Fibroblast of lung (primary cell): ENCODE measurements around the gene TBC1D17. TPM values are rescaled to one million over a fixed set of nuclear protein-coding genes. Genes with fewer than 3 reads are reported as not detected.

Source experiments
- DNase-seq, 2 donors: peaks; one replicate each; pipeline versions ENCODE4 v3.0.0 to v3.0.0-alpha.2; 2010; ENCODE audit warnings: low read depth in 2 of 2
- H2AFZ ChIP-seq: 2 replicates; pipeline ENCODE4 v1.5.1; 2012; ENCODE audit warnings: low read length, control low read depth, inconsistent platforms
- H3K27ac ChIP-seq: 2 replicates; pipeline ENCODE4 v1.5.1; 2011; ENCODE audit warnings: low read length, control low read depth; ENCODE audit not compliant: insufficient read depth
- H3K27me3 ChIP-seq: 2 replicates; pipeline ENCODE4 v1.5.1; 2011; ENCODE audit warnings: mild to moderate bottlenecking, low read length; ENCODE audit not compliant: control insufficient read depth, insufficient read depth
- H3K36me3 ChIP-seq: 2 replicates; pipeline ENCODE4 v1.5.1; 2011; ENCODE audit warnings: low read length; ENCODE audit not compliant: control insufficient read depth, insufficient read depth
- H3K4me1 ChIP-seq: 2 replicates; pipeline ENCODE4 v1.5.1; 2011; ENCODE audit warnings: low read length; ENCODE audit not compliant: control insufficient read depth, insufficient read depth; ENCODE audit errors: extremely low read depth
- H3K4me2 ChIP-seq: 2 replicates; pipeline ENCODE4 v1.5.1; 2011; ENCODE audit warnings: low read length, control low read depth; ENCODE audit not compliant: insufficient read depth; ENCODE audit errors: extremely low read depth
- H3K4me3 ChIP-seq, 4 experiments: fragments of 200-600 bp in 1 of 4; sonication (generic) in 1 of 4; replicated peaks in 1 of 4; 2 replicates each; pipeline ENCODE4 v1.5.1; 2011 to 2016; ENCODE audit warnings: low read length in 4 of 4, low read depth in 3 of 4, mild to moderate bottlenecking in 3 of 4, control low read depth in 2 of 4, inconsistent platforms in 1 of 4, mixed read lengths in 1 of 4; ENCODE audit not compliant: insufficient read depth in 1 of 4; ENCODE audit errors: control extremely low read depth in 1 of 4
- H3K79me2 ChIP-seq: 2 replicates; pipeline ENCODE4 v1.5.1; 2012; ENCODE audit warnings: mild to moderate bottlenecking, low read length, inconsistent platforms; ENCODE audit not compliant: control insufficient read depth, insufficient read depth
- H3K9ac ChIP-seq: 2 replicates; pipeline ENCODE4 v1.5.1; 2011; ENCODE audit warnings: mild to moderate bottlenecking, low read length, control low read depth; ENCODE audit not compliant: insufficient read depth
- H3K9me3 ChIP-seq: 2 replicates; pipeline ENCODE4 v1.5.1; 2012; ENCODE audit warnings: low read depth, low read length; ENCODE audit not compliant: control insufficient read depth, insufficient read depth
- H4K20me1 ChIP-seq: 2 replicates; pipeline ENCODE4 v1.5.1; 2011; ENCODE audit warnings: low read length; ENCODE audit not compliant: control insufficient read depth, insufficient read depth; ENCODE audit errors: extremely low read depth
- CTCF ChIP-seq, 2 donors: IDR thresholded peaks in 1 of 2; conservative IDR thresholded peaks in 1 of 2; 1 replicate in 1 of 2; 2 replicates in 1 of 2; pipeline ENCODE4 v1.5.1; 2011 to 2012; ENCODE audit warnings: low read length in 2 of 2, control low read depth in 1 of 2, inconsistent platforms in 1 of 2, low read depth in 1 of 2, mild to moderate bottlenecking in 1 of 2
- EZH2 ChIP-seq: IDR thresholded peaks from 2 replicates; pipeline ENCODE4 v1.5.1; 2012; ENCODE audit warnings: low read length, control low read depth, mild to moderate bottlenecking; ENCODE audit errors: missing control alignments
- polyA plus RNA-seq, 2 donors: library from polyadenylated mRNA; depleted of rRNA in 1 of 2; stranded (reverse) in 1 of 2; unstranded in 1 of 2; fragments of >200 nt; gene quantifications; 2 replicates each; pipeline ENCODE4 v1.2.1, GENCODE V29; 2011 to 2012; ENCODE audit warnings: missing spikeins in 1 of 2
- total RNA-seq: library from RNA; depleted of rRNA; stranded (reverse); fragments of >200 nt; gene quantifications from 2 replicates; pipeline ENCODE4 v1.2.1, GENCODE V29; 2014

The TBC1D17 gene
- total and polyA plus RNA-seq, 2 donors (not counting 1 experiment from before 2014, with no cell fraction given), result 19.5 to 32.5 TPM

- no peak overlapping the region for H3K27ac ChIP-seq
- peaks cover 25% of the 10 kb centered on the region for H3K79me2 ChIP-seq
- H3K36me3 ChIP-seq, result peaks cover 9% of the 10 kb centered on the region
- TF ChIP-seq EZH2 (no peak), CTCF (conservative IDR thresholded peaks at IDR 0.05 in 1 of 2, IDR thresholded peaks at IDR 0.05 in 1 of 2; ENCODE audit: low read depth in 1 of 2, low read length in 2 of 2) (no peak)
- H3K9ac ChIP-seq, result no peak overlapping the region
- H3K9me3 ChIP-seq, result no peaks in the 10 kb centered on the region
- H3K4me2 ChIP-seq, result no peak overlapping the region
- H3K27me3 ChIP-seq, result no peaks in the 10 kb centered on the region
- no peak overlapping the region for H2AFZ ChIP-seq
- DNase-seq, result no peak
- H3K4me3 ChIP-seq, result no peak overlapping the region
- H4K20me1 ChIP-seq, result no peaks in the 10 kb centered on the region
- H3K4me1 ChIP-seq, result peaks cover 9% of the 10 kb centered on the region
Measured at GRCh38 chr19:49931293-49932040, 54.0 kb downstream of the TBC1D17 start.

DNA sequence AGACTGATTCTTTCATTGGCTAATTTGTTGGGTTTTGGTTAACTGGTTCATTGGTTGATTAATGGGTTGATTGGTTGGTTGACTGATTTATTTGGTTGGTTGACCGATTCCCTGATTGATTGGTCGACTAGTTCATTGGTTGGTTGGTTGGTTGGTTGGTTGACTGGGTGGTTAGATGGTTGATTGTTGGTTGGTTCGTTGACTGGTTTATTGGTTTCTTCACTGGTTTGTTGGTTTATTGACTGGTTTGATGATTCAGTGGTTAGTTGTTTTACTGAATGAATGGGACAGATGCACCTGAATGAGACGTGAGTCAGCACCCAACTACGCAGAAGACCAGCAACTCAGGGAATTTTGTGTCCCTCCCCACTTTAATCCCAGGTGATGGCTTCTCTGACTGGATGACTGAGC lies 54.5 kb downstream of the TBC1D17 start:
- H3K79me2 ChIP-seq, result peaks cover 19% of the 10 kb centered on the region
- no peaks in the 10 kb centered on the region for H3K9me3 ChIP-seq
- H3K9ac ChIP-seq, result no peak overlapping the region
- H2AFZ ChIP-seq, result no peak overlapping the region
- no peak for TF ChIP-seq CTCF (conservative IDR thresholded peaks at IDR 0.05 in 1 of 2, IDR thresholded peaks at IDR 0.05 in 1 of 2; ENCODE audit: low read depth in 1 of 2, low read length in 2 of 2)
- peaks cover 6% of the 10 kb centered on the region for H3K36me3 ChIP-seq
- no peak for DNase-seq
- H4K20me1 ChIP-seq, result no peaks in the 10 kb centered on the region
- peaks cover 9% of the 10 kb centered on the region for H3K4me1 ChIP-seq
- H3K4me2 ChIP-seq, result no peak overlapping the region
- H3K27ac ChIP-seq, result no peak overlapping the region
- no peaks in the 10 kb centered on the region for H3K27me3 ChIP-seq
- no peak overlapping the region for H3K4me3 ChIP-seq

DNA sequence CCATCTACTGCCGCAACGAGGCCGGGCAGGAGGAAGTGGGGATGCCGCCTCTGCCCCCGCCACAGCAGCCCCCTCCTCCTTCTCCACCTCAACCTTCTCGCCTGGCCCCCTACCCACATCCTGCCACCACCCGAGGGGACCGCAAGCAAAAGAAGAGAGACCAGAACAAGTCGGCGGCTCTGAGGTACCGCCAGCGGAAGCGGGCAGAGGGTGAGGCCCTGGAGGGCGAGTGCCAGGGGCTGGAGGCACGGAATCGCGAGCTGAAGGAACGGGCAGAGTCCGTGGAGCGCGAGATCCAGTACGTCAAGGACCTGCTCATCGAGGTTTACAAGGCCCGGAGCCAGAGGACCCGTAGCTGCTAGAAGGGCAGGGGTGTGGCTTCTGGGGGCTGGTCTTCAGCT lies 55.2 kb downstream of the TBC1D17 start:
- peaks cover 13% of the 10 kb centered on the region for H3K79me2 ChIP-seq
- H4K20me1 ChIP-seq, result no peaks in the 10 kb centered on the region
- no peak overlapping the region for H2AFZ ChIP-seq
- no peak overlapping the region for H3K4me3 ChIP-seq
- H3K9me3 ChIP-seq, result no peaks in the 10 kb centered on the region
- no peaks in the 10 kb centered on the region for H3K27me3 ChIP-seq
- TF ChIP-seq EZH2, result no peak
- TF ChIP-seq CTCF (conservative IDR thresholded peaks at IDR 0.05 in 1 of 2, IDR thresholded peaks at IDR 0.05 in 1 of 2; ENCODE audit: low read depth in 1 of 2, low read length in 2 of 2), result no peak
- H3K9ac ChIP-seq, result no peak overlapping the region
- H3K27ac ChIP-seq, result no peak overlapping the region
- H3K4me1 ChIP-seq, result peaks cover 4% of the 10 kb centered on the region
- DNase-seq, result no peak
- no peaks in the 10 kb centered on the region for H3K36me3 ChIP-seq
- no peak overlapping the region for H3K4me2 ChIP-seq
